ENCODE data around the gene PLEKHG7.

The PLEKHG7 gene

GRCh38 chr12:92695577-92695976 lies 7.2 kb upstream of the PLEKHG7 start:
- H3K36me3 Mint-ChIP-seq = peaks cover 1% of the 10 kb centered on the region
- H3K4me3 Mint-ChIP-seq = no peak overlapping the region
- H3K4me1 Mint-ChIP-seq = no peaks in the 10 kb centered on the region
- H3K27me3 Mint-ChIP-seq = no peaks in the 10 kb centered on the region
- no peak overlapping the region for H3K27ac Mint-ChIP-seq
- peaks cover 14% of the 10 kb centered on the region for H3K9me3 Mint-ChIP-seq

GRCh38 chr12:92696216-92696615 lies 6.6 kb upstream of the PLEKHG7 start:
- H3K27ac Mint-ChIP-seq = no peak overlapping the region
- H3K27me3 Mint-ChIP-seq = no peaks in the 10 kb centered on the region
- no peak overlapping the region for H3K4me3 Mint-ChIP-seq

GRCh38 chr12:92698474-92698873 lies 4.3 kb upstream of the PLEKHG7 start:
- peaks cover 5% of the 10 kb centered on the region for H3K9me3 Mint-ChIP-seq
- H3K36me3 Mint-ChIP-seq = peaks cover 1% of the 10 kb centered on the region
- H3K4me1 Mint-ChIP-seq = peaks cover 8% of the 10 kb centered on the region
- H3K27ac Mint-ChIP-seq = no peak overlapping the region
- no peak overlapping the region for H3K4me3 Mint-ChIP-seq
- H3K27me3 Mint-ChIP-seq = no peaks in the 10 kb centered on the region

More at GRCh38 chr12:92696216-92696615, 6.6 kb upstream of the PLEKHG7 start:
- H3K4me1 Mint-ChIP-seq = no peaks in the 10 kb centered on the region
- H3K9me3 Mint-ChIP-seq = peaks cover 14% of the 10 kb centered on the region
- H3K36me3 Mint-ChIP-seq = peaks cover 1% of the 10 kb centered on the region

- H3K27ac Mint-ChIP-seq = no peak overlapping the region
- peaks cover 5% of the 10 kb centered on the region for H3K9me3 Mint-ChIP-seq
- H3K4me3 Mint-ChIP-seq = no peak overlapping the region
- no peaks in the 10 kb centered on the region for H3K36me3 Mint-ChIP-seq
- no peaks in the 10 kb centered on the region for H3K27me3 Mint-ChIP-seq
- peaks cover 8% of the 10 kb centered on the region for H3K4me1 Mint-ChIP-seq
Observed at GRCh38 chr12:92701441-92701840, 1.3 kb upstream of the PLEKHG7 start.

GRCh38 chr12:92703786-92704185 lies 997 bp downstream of the PLEKHG7 start:
- Mint-ChIP-seq H3K27ac (peak overlapping the region; percentile 18), H3K4me1 (peaks cover 8% of the 10 kb centered on the region), H3K9me3 (no peaks in the 10 kb centered on the region), H3K4me3 (no peak overlapping the region), H3K27me3 (no peaks in the 10 kb centered on the region), H3K36me3 (no peaks in the 10 kb centered on the region)

GRCh38 chr12:92706594-92706993 lies 3.8 kb downstream of the PLEKHG7 start:
- H3K36me3 Mint-ChIP-seq = no peaks in the 10 kb centered on the region
- H3K27ac Mint-ChIP-seq = no peak overlapping the region
- no peaks in the 10 kb centered on the region for H3K9me3 Mint-ChIP-seq
- H3K27me3 Mint-ChIP-seq = no peaks in the 10 kb centered on the region
- no peak overlapping the region for H3K4me3 Mint-ChIP-seq
- H3K4me1 Mint-ChIP-seq = peaks cover 8% of the 10 kb centered on the region

GRCh38 chr12:92707926-92708325 lies 5.1 kb downstream of the PLEKHG7 start:
- no peaks in the 10 kb centered on the region for H3K9me3 Mint-ChIP-seq
- H3K27ac Mint-ChIP-seq = no peak overlapping the region

GRCh38 chr12:92715625-92716024 lies 12.8 kb downstream of the PLEKHG7 start:
- Mint-ChIP-seq H3K9me3 (no peaks in the 10 kb centered on the region), H3K27ac (no peak overlapping the region)

More at GRCh38 chr12:92707926-92708325, 5.1 kb downstream of the PLEKHG7 start:
- Mint-ChIP-seq H3K27me3 (no peaks in the 10 kb centered on the region), H3K4me3 (no peak overlapping the region), H3K4me1 (peaks cover 4% of the 10 kb centered on the region), H3K36me3 (no peaks in the 10 kb centered on the region)

GRCh38 chr12:92717202-92717601 lies 14.4 kb downstream of the PLEKHG7 start:
- peaks cover 2% of the 10 kb centered on the region for H3K27me3 Mint-ChIP-seq
- H3K36me3 Mint-ChIP-seq = no peaks in the 10 kb centered on the region
- no peaks in the 10 kb centered on the region for H3K4me1 Mint-ChIP-seq
- no peak overlapping the region for H3K27ac Mint-ChIP-seq
- H3K4me3 Mint-ChIP-seq = no peak overlapping the region
- H3K9me3 Mint-ChIP-seq = no peaks in the 10 kb centered on the region

More at GRCh38 chr12:92715625-92716024, 12.8 kb downstream of the PLEKHG7 start:
- Mint-ChIP-seq H3K27me3 (no peaks in the 10 kb centered on the region), H3K36me3 (no peaks in the 10 kb centered on the region), H3K4me1 (no peaks in the 10 kb centered on the region), H3K4me3 (no peak overlapping the region)

GRCh38 chr12:92718483-92718990 lies 15.7 kb downstream of the PLEKHG7 start:
- Mint-ChIP-seq H3K9me3 (no peaks in the 10 kb centered on the region), H3K4me1 (no peaks in the 10 kb centered on the region), H3K4me3 (no peak overlapping the region), H3K36me3 (no peaks in the 10 kb centered on the region), H3K27me3 (peaks cover 2% of the 10 kb centered on the region), H3K27ac (no peak overlapping the region)

GRCh38 chr12:92719674-92720073 lies 16.9 kb downstream of the PLEKHG7 start:
- Mint-ChIP-seq H3K9me3 (no peaks in the 10 kb centered on the region), H3K4me3 (no peak overlapping the region), H3K36me3 (no peaks in the 10 kb centered on the region), H3K27ac (no peak overlapping the region), H3K27me3 (peaks cover 5% of the 10 kb centered on the region), H3K4me1 (no peaks in the 10 kb centered on the region)

- H3K27me3 Mint-ChIP-seq = peaks cover 5% of the 10 kb centered on the region
- H3K4me1 Mint-ChIP-seq = no peaks in the 10 kb centered on the region
- H3K36me3 Mint-ChIP-seq = no peaks in the 10 kb centered on the region
- H3K4me3 Mint-ChIP-seq = no peak overlapping the region
- H3K9me3 Mint-ChIP-seq = peaks cover 5% of the 10 kb centered on the region
- H3K27ac Mint-ChIP-seq = no peak overlapping the region
Observed at GRCh38 chr12:92721130-92721529, 18.3 kb downstream of the PLEKHG7 start.

GRCh38 chr12:92721656-92722055 lies 18.9 kb downstream of the PLEKHG7 start:
- H3K9me3 Mint-ChIP-seq = peaks cover 5% of the 10 kb centered on the region
- no peaks in the 10 kb centered on the region for H3K4me1 Mint-ChIP-seq
- no peak overlapping the region for H3K4me3 Mint-ChIP-seq
- no peaks in the 10 kb centered on the region for H3K36me3 Mint-ChIP-seq
- peaks cover 5% of the 10 kb centered on the region for H3K27me3 Mint-ChIP-seq
- H3K27ac Mint-ChIP-seq = no peak overlapping the region

GRCh38 chr12:92722897-92723296 lies 20.1 kb downstream of the PLEKHG7 start:
- Mint-ChIP-seq H3K4me3 (no peak overlapping the region), H3K27me3 (peaks cover 5% of the 10 kb centered on the region), H3K36me3 (no peaks in the 10 kb centered on the region), H3K4me1 (no peaks in the 10 kb centered on the region), H3K27ac (no peak overlapping the region), H3K9me3 (peaks cover 5% of the 10 kb centered on the region)

- Mint-ChIP-seq H3K4me1 (no peaks in the 10 kb centered on the region), H3K9me3 (peaks cover 5% of the 10 kb centered on the region), H3K4me3 (no peak overlapping the region), H3K27me3 (peaks cover 4% of the 10 kb centered on the region), H3K36me3 (no peaks in the 10 kb centered on the region), H3K27ac (no peak overlapping the region)
Observed at GRCh38 chr12:92726850-92727249, 24.1 kb downstream of the PLEKHG7 start.

- H3K27me3 Mint-ChIP-seq = peaks cover 3% of the 10 kb centered on the region
- H3K27ac Mint-ChIP-seq = no peak overlapping the region
- H3K36me3 Mint-ChIP-seq = no peaks in the 10 kb centered on the region
- H3K4me1 Mint-ChIP-seq = no peaks in the 10 kb centered on the region
- peaks cover 7% of the 10 kb centered on the region for H3K9me3 Mint-ChIP-seq
- H3K4me3 Mint-ChIP-seq = no peak overlapping the region
Observed at GRCh38 chr12:92729773-92730305, 27.1 kb downstream of the PLEKHG7 start.

- H3K36me3 Mint-ChIP-seq = no peaks in the 10 kb centered on the region
- peaks cover 4% of the 10 kb centered on the region for H3K9me3 Mint-ChIP-seq
- H3K27ac Mint-ChIP-seq = no peak overlapping the region
- H3K27me3 Mint-ChIP-seq = peaks cover 3% of the 10 kb centered on the region
- no peak overlapping the region for H3K4me3 Mint-ChIP-seq
- H3K4me1 Mint-ChIP-seq = no peaks in the 10 kb centered on the region
Observed at GRCh38 chr12:92730758-92731157, 28.0 kb downstream of the PLEKHG7 start.

All from activated naive CD4-positive, alpha-beta T cell treated with anti-CD3 and anti-CD28 coated beads, Interleukin-2, amount 50 U/mL, for 24 hours (primary cell).